ENCODE measurements around the gene APOA4. TPM values are rescaled to one million over a fixed set of nuclear protein-coding genes. Genes with fewer than 3 reads are reported as not detected.

APOA4 gene
- total and polyA plus RNA-seq, 7 donors, result 0.04 to 5.3 (median 3.0) TPM; not detected in 4

GRCh38 chr11:116868066-116868465 lies 45.0 kb upstream of the APOA4 start:
- H3K27me3 ChIP-seq, result no peaks in the 10 kb centered on the region
- TF ChIP-seq POLR2AphosphoS5 (IDR thresholded peaks at IDR 0.05) (peak in 1 of 4 donors; percentile 33), POLR2A (IDR thresholded peaks at IDR 0.05) (no peak)
- TF ChIP-seq, protein P1, sequence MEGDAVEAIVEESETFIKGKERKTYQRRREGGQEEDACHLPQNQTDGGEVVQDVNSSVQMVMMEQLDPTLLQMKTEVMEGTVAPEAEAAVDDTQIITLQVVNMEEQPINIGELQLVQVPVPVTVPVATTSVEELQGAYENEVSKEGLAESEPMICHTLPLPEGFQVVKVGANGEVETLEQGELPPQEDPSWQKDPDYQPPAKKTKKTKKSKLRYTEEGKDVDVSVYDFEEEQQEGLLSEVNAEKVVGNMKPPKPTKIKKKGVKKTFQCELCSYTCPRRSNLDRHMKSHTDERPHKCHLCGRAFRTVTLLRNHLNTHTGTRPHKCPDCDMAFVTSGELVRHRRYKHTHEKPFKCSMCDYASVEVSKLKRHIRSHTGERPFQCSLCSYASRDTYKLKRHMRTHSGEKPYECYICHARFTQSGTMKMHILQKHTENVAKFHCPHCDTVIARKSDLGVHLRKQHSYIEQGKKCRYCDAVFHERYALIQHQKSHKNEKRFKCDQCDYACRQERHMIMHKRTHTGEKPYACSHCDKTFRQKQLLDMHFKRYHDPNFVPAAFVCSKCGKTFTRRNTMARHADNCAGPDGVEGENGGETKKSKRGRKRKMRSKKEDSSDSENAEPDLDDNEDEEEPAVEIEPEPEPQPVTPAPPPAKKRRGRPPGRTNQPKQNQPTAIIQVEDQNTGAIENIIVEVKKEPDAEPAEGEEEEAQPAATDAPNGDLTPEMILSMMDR (IDR thresholded peaks at IDR 0.05), result no peak
- peak overlapping the region in 1 of 4 donors; percentile 25 for H3K27ac ChIP-seq
- 88 to 91% methylated on average over 3 of the region's 3 CpGs for WGBS, 2 donors
- DNase-seq, result no peak
- H3K4me1 ChIP-seq, result no peaks in the 10 kb centered on the region
- H3K9me3 ChIP-seq, result no peaks in the 10 kb centered on the region
- intact Hi-C loops (cut with DNase I), result no loop called here
- no peak overlapping the region for H3K4me3 ChIP-seq
- peaks cover 21 to 100% (median 49%) of the 10 kb centered on the region in 4 donors for H3K36me3 ChIP-seq

- H3K9me3 ChIP-seq, result no peaks in the 10 kb centered on the region
- H3K27me3 ChIP-seq, result no peaks in the 10 kb centered on the region
- H3K4me3 ChIP-seq, result no peak overlapping the region
- TF ChIP-seq POLR2A (IDR thresholded peaks at IDR 0.05), result no peak
- H3K36me3 ChIP-seq, result peaks cover 21 to 100% (median 48%) of the 10 kb centered on the region in 4 donors
- no peak for DNase-seq
- intact Hi-C loops (cut with DNase I), result no loop called here
- H3K27ac ChIP-seq, result no peak overlapping the region
- WGBS, 2 donors, result 96 to 98% methylated on average over 11 of the region's 11 CpGs
- H3K4me1 ChIP-seq, result no peaks in the 10 kb centered on the region
Measured at GRCh38 chr11:116867619-116868018, 44.5 kb upstream of the APOA4 start.

- Histone ChIP-seq H3K9me3 (no peaks in the 10 kb centered on the region), H3K36me3 (peaks cover 26 to 100% (median 49%) of the 10 kb centered on the region in 4 donors), H3K27me3 (no peaks in the 10 kb centered on the region), H3K27ac (no peak overlapping the region), H3K4me3 (no peak overlapping the region), H3K4me1 (no peaks in the 10 kb centered on the region)
- no peak for DNase-seq
- intact Hi-C loops (cut with DNase I), result no loop called here
- TF ChIP-seq EP300 (IDR thresholded peaks at IDR 0.05) (no peak), POLR2AphosphoS5 (IDR thresholded peaks at IDR 0.05) (no peak), POLR2A (IDR thresholded peaks at IDR 0.05) (no peak)
- TF ChIP-seq, protein P1 (IDR thresholded peaks at IDR 0.05), result no peak
- 85 to 94% methylated on average over 6 of the region's 6 CpGs for WGBS, 2 donors
Measured at GRCh38 chr11:116866804-116867455, 43.8 kb upstream of the APOA4 start.

- Histone ChIP-seq H3K9me3 (no peaks in the 10 kb centered on the region), H3K36me3 (peaks cover 26 to 100% (median 56%) of the 10 kb centered on the region in 4 donors), H3K27me3 (no peaks in the 10 kb centered on the region), H3K27ac (no peak overlapping the region), H3K4me1 (no peaks in the 10 kb centered on the region), H3K4me3 (no peak overlapping the region)
- 65 to 72% methylated on average over 1 of the region's 1 CpG for WGBS, 2 donors
- no peak for TF ChIP-seq EP300 (IDR thresholded peaks at IDR 0.05)
- TF ChIP-seq, protein P1 (IDR thresholded peaks at IDR 0.05), result no peak
- TF ChIP-seq POLR2A (IDR thresholded peaks at IDR 0.05), result no peak
- TF ChIP-seq POLR2AphosphoS5 (IDR thresholded peaks at IDR 0.05), result no peak
- intact Hi-C loops (cut with DNase I), result no loop called here
- no peak for DNase-seq
Measured at GRCh38 chr11:116865696-116866095, 42.6 kb upstream of the APOA4 start.

GRCh38 chr11:116864531-116864930 lies 41.4 kb upstream of the APOA4 start:
- WGBS, 2 donors, result 96% methylated on average over 5 of the region's 5 CpGs
- Histone ChIP-seq H3K36me3 (peaks cover 21 to 100% (median 60%) of the 10 kb centered on the region in 4 donors), H3K4me3 (no peak overlapping the region), H3K4me1 (no peaks in the 10 kb centered on the region), H3K9me3 (no peaks in the 10 kb centered on the region), H3K27ac (no peak overlapping the region), H3K27me3 (no peaks in the 10 kb centered on the region)
- DNase-seq, result no peak
- intact Hi-C loops (cut with DNase I), result no loop called here
- TF ChIP-seq, protein P1 (IDR thresholded peaks at IDR 0.05), result no peak

Data from sigmoid colon (tissue), 7 donors.